Activated CD4-positive, alpha-beta T cell treated with anti-CD3 and anti-CD28 coated beads, Interleukin-2, amount 10 ng/mL, durations not matched to agents 24 days and 14 days (primary cell): Measurements from ENCODE around the gene HSDL2. TPM values are rescaled to one million over a fixed set of nuclear protein-coding genes. Genes with fewer than 3 reads are reported as not detected.
"Not testable (repeated sequence)": the region's sequence is repeated elsewhere in the genome, so short reads cannot be mapped to it uniquely, and the experiment has no call there.

Experiments used
- DNase-seq: peaks from one replicate; pipeline ENCODE4 v3.0.0; 2022
- H3K27ac Mint-ChIP-seq: one replicate; pipeline ENCODE4 v1.8.0; 2022; ENCODE audit warnings: mild to moderate bottlenecking, mixed read lengths
- H3K27me3 Mint-ChIP-seq: one replicate; pipeline ENCODE4 v1.8.0; 2022; ENCODE audit warnings: mixed read lengths
- H3K36me3 Mint-ChIP-seq: one replicate; pipeline ENCODE4 v1.8.0; 2022; ENCODE audit warnings: low read depth, mild to moderate bottlenecking, mixed read lengths
- H3K4me1 Mint-ChIP-seq: one replicate; pipeline ENCODE4 v1.8.0; 2021; ENCODE audit warnings: mixed read lengths
- H3K4me3 Mint-ChIP-seq: one replicate; pipeline ENCODE4 v1.8.0; 2022; ENCODE audit warnings: mild to moderate bottlenecking, moderate library complexity, mixed read lengths
- H3K9me3 Mint-ChIP-seq: one replicate; pipeline ENCODE4 v1.8.0; 2021; ENCODE audit warnings: mixed read lengths
- intact Hi-C: fragments of 100-400 bp; cut with micrococcal nuclease; formaldehyde crosslinking; loops from one replicate; pipeline ENCODE4 v1.15.1; 2023
- total RNA-seq: library from RNA; stranded (reverse); gene quantifications from 2 replicates; pipeline ENCODE4 v1.2.3, GENCODE V29; 2022

The HSDL2 gene
- total RNA-seq, 1 donor from 2014 or later = 14.1 TPM

DNA sequence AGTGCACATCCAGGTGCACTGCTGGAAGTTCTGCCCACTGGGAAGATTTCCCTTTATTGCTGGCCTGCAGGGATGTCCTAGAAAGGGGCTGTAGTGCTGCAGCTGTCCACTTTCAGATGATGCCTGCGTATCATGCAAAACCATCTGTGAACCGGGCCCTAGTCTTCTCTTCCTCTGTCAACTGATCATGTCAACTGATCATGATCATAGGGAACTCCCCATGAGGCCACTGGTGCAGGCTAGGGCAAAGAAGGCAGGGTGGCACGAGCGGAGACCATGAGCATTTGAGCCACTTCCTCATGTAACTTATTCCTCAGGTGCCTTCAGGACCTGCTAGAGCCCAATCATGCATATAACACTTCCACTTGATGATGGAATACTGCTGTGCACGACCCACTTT lies 4.5 kb upstream of the HSDL2 start:
- no peaks in the 10 kb centered on the region for H3K9me3 Mint-ChIP-seq
- H3K4me1 Mint-ChIP-seq = peaks cover 28% of the 10 kb centered on the region
- peaks cover 3% of the 10 kb centered on the region for H3K36me3 Mint-ChIP-seq
- H3K4me3 Mint-ChIP-seq = no peak overlapping the region
- H3K27me3 Mint-ChIP-seq = no peaks in the 10 kb centered on the region
- no peak overlapping the region for H3K27ac Mint-ChIP-seq
- no peak for DNase-seq
- intact Hi-C loops = loop anchor here (5.0 to 10.0 kb wide), 2 partner anchors 278 to 891 kb away; partner anchors contain the start of gene ECPAS

DNA sequence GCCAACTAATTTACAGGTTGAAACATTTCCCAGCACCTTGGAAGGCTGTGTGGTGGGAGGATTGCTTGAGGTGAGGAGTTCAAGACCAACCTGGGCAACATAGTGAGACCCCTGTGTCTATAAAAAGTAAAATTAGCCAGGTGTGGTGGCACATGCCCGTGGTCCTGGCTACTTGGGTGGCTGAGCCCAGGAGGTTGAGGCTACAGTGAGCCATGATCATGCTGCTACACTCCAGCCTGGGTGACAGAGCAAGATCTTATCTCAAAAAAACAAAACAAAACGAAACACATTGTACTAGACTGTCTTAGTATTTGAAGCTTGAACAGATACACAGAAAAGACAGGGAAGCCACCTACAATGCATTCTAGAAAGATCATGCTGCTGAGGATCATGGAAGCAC lies 2.8 kb upstream of the HSDL2 start:
- no peaks in the 10 kb centered on the region for H3K27me3 Mint-ChIP-seq
- H3K9me3 Mint-ChIP-seq = no peaks in the 10 kb centered on the region
- H3K36me3 Mint-ChIP-seq = peaks cover 3% of the 10 kb centered on the region
- H3K27ac Mint-ChIP-seq = peak overlapping the region; percentile 57
- peak; percentile 76 for DNase-seq
- H3K4me1 Mint-ChIP-seq = peaks cover 39% of the 10 kb centered on the region
- intact Hi-C loops = loop anchor here (1.0 to 10.0 kb wide), 3 partner anchors 280 to 892 kb away; partner anchors contain the start of genes DNAJC25 and ECPAS
- H3K4me3 Mint-ChIP-seq = peak overlapping the region; percentile 100

DNA sequence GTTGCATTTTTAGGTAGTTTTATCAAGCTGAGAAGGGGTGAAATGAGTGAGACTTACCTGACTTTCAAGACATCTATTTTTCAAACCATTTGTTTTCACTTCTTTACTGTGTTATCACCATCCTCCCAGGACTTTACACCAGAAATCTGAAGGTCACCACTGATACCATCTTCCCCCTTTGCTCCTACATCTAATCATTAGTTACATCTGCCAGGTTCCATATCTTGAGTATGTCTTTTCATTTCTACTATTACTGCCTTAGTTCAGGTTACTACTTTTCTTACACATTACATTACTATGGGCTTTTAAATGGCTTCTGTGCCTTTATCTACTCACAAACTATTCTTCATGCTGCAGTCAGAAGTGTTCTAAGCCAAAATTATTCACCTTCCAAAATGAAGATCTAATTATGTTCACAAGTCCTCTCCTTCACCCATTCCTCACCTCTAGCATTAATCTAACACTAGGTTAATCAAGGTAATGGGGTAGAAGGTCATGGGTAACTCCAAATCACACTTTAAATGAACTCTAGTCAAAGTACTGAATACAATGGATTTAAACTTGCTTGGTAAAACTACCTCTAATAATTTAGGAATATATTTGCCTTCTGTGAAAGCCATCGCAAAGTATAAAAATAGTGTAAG lies 2.1 kb upstream of the HSDL2 start:
- DNase-seq = no peak
- Mint-ChIP-seq H3K27ac (peak overlapping the region; percentile 39), H3K36me3 (peaks cover 3% of the 10 kb centered on the region), H3K4me1 (peaks cover 41% of the 10 kb centered on the region), H3K9me3 (no peaks in the 10 kb centered on the region), H3K27me3 (no peaks in the 10 kb centered on the region), H3K4me3 (peak overlapping the region; percentile 100)
- intact Hi-C loops = loop anchor here (1.0 to 10.0 kb wide), 4 partner anchors 281 to 893 kb away; partner anchors contain the start of genes DNAJC25, ECPAS, FKBP15 and SLC31A1

DNA sequence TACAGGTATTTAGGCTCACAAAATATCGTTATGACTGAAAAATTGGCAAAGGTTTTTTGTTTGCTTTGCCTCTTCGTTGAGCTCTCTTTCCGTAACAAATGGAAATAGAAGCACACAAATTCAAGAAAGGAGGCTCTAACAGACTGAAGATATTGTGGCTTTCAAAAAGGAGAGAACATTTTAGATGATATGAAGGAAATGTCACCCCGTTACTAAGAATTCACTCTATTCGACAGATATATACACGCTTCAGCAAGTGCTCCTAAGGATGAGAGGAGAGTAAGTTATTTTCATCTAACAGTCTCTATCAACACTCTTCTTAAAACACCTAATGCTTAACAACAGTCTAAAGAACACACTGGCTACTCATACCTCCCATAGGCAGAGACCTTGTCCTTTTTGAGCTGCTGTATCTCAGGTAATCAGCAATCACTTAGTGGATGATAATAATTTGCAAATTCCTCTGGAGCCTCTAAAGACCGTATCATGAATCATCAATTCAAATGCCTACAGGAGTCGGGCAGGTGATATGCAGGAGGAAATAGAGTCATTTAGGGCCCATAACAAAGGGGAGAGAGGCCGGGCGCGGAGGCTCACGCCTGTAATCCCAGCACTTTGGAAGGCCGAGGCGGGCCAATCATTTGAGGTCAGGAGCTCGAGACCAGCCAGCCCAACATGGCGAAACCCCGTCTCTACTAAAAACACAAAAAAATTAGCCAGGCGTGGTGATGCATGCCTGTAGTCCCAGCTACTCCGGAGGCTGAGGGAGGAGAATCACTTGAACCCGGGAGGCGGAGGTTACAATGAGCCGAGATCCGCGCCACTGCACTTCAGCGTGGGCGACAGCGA lies 1.4 kb upstream of the HSDL2 start:
- Mint-ChIP-seq H3K27me3 (no peaks in the 10 kb centered on the region), H3K9me3 (no peaks in the 10 kb centered on the region), H3K4me1 (peaks cover 42% of the 10 kb centered on the region), H3K4me3 (peak overlapping the region; percentile 100), H3K27ac (peak overlapping the region; percentile 100), H3K36me3 (peaks cover under 1% of the 10 kb centered on the region)
- DNase-seq = peak; percentile 75
- intact Hi-C loops = loop anchor here (1.0 to 10.0 kb wide), 6 partner anchors 45 to 894 kb away; partner anchors contain the start of genes ECPAS, FKBP15, INIP and PTBP3

DNA sequence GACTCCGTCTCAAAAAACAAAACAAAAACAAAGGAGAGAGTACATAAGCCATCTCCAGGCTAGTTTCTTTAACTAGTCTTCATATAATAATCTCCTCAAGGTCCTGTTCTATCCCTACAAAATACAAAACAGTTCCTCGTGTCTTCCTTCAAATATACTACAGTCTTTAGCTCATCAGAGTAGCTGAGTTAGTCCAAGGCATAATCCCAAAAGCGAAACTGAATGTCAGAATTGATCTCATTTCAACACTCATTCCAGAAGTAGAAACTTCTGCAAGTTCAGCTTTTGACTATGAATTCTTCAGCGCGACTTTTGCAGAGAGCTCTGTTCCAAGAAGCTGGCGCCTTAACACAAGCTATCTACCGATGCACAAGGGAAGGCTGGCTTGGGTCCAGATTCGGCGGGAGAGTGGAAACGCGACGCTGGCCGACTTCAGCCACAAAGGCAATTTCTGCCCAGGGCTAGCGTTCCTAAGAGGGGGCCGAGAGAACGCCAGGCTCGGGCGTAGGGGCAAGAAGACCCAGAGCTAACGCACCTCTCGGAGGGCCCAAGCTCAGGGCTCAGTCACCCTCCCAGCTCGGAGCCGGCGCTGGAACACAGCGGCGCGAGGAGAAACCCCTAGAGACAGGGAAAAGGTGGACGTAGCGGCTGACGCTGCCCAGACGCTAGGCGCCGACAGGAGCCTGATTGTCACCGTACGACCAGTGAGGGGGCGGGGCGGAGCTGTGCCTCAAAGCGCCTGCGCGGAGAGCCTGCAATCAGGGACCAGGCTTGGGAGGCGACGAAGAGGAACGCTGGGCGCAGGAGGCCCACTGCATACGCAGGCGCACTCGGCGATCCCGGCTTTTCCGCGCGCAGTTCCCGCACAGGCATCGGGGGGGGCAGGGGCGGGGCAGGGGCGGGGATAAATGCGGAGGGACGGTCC lies 469 bp upstream of the HSDL2 start:
- intact Hi-C loops = loop anchor here (1.0 to 10.0 kb wide), 8 partner anchors 46 to 895 kb away; partner anchors contain the start of genes ECPAS, FKBP15, INIP and PTBP3
- Mint-ChIP-seq H3K9me3 (no peaks in the 10 kb centered on the region), H3K27me3 (no peaks in the 10 kb centered on the region), H3K36me3 (no peaks in the 10 kb centered on the region), H3K27ac (peak overlapping the region; percentile 100), H3K4me3 (peak overlapping the region; percentile 100), H3K4me1 (peaks cover 42% of the 10 kb centered on the region)
- DNase-seq = peak; percentile 100

DNA sequence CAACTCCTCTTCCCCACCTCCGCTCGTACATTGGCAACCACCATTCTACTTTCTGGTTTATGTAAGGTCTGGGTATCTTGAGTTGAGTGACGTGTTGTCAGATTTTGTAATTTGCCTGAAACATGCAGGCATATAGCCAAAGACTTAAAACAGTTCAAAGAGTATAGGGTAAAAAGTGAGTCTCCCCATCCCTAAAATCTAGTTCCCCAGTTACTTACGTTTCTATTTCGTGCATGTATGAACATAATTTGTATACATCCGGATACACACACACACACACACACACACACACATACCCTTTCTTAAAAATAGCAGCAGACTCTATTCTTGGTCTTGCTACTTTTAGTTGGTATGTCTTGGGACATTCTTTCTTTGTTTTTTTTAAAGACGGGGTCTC lies 915 bp downstream of the HSDL2 start:
- Mint-ChIP-seq H3K27me3 (no peaks in the 10 kb centered on the region), H3K4me1 (peaks cover 42% of the 10 kb centered on the region), H3K9me3 (no peaks in the 10 kb centered on the region), H3K27ac (peak overlapping the region; percentile 100), H3K36me3 (no peaks in the 10 kb centered on the region), H3K4me3 (peak overlapping the region; percentile 100)
- DNase-seq = peak; percentile 68
- intact Hi-C loops = loop anchor here (1.0 kb wide), 2 partner anchors 106 to 485 kb away; partner anchors contain the start of gene UGCG

DNA sequence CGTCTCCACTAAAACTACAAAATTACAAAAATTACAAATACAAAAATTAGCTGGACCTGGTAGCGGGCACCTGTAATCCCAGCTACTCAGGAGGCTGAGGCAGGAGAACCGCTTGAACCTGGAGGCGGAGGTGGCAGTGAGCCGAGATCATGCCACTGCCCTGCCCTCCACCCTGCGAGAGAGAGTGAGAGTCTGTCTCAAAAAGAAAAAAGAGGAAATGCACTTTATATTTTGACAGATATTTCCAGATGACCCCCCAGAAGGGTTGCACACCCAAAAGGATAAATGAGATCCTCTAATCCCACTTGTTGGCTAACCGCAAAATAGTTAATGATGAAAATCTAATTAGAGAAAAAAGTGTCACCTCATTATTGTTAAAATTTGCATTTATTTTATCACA lies 2.2 kb downstream of the HSDL2 start:
- no peaks in the 10 kb centered on the region for H3K36me3 Mint-ChIP-seq
- no peak overlapping the region for H3K4me3 Mint-ChIP-seq
- peaks cover 42% of the 10 kb centered on the region for H3K4me1 Mint-ChIP-seq
- H3K27me3 Mint-ChIP-seq = no peaks in the 10 kb centered on the region
- no peaks in the 10 kb centered on the region for H3K9me3 Mint-ChIP-seq
- H3K27ac Mint-ChIP-seq = no peak overlapping the region
- DNase-seq = no peak
- intact Hi-C loops = no loop called here

DNA sequence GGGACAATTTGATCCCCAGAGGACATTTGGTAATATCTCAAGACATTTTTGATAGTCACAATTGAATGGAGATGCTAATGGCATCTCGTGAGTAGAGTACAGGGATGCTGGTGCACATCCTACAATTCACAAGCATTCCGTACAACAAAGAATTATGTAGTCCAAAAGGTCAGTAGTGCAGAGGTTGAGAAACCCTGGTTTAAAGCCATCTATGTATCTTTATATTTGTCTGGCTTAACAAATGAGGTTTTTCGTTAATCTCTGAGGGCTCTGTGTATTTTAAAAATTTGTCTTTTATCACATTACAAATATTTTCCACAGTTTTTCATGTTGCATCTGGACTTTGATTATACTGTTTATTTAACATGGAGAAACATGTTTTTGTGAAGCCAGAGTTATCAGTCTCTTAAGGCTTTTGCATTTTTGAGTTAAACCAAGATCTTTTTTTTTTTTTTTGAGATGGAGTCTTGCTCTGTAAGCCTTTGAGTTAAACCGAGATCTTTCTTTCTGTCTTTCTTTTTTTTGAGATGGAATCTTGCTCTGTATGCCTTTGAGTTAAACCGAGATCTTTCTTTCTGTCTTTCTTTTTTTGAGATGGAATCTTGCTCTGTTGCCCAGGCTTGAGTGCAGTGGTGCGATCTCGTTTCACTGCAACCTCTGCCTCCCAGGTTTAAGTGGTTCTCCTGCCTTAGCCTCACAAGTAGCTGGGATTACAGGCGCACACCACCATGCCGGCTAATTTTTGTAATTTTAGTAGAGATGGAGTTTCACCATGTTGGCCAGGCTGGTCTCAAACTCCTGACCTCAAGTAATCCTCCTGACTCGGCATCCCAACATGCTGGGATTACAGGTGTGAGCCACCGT lies 2.8 kb downstream of the HSDL2 start:
- H3K4me1 Mint-ChIP-seq = peaks cover 35% of the 10 kb centered on the region
- intact Hi-C loops = no loop called here

DNA sequence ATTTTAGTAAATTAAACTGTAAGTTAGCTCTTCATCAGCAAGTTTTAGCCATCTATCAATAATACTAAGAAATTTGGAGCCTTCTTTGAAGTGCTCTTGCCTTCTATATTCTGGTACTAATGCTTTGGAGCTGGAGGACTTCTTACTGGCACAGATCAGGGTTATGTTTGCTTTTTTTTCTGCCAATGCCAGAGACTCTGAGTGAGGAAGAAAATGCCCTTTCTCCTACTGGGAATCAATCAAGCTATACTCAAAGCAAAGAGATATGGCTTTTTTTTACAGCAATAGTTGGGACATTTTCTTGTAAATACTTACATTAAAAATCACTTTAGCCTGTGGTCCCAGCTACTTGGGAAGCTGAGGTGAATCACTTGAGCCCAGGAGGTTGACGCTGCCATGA lies 4.3 kb downstream of the HSDL2 start:
- Mint-ChIP-seq H3K4me3 (no peak overlapping the region), H3K9me3 (no peaks in the 10 kb centered on the region), H3K27ac (no peak overlapping the region), H3K36me3 (peaks cover 4% of the 10 kb centered on the region), H3K27me3 (no peaks in the 10 kb centered on the region), H3K4me1 (peaks cover 23% of the 10 kb centered on the region)
- no peak for DNase-seq
- intact Hi-C loops = no loop called here

More for the DNA sequence above, 2.8 kb downstream of the HSDL2 start:
- Mint-ChIP-seq H3K4me3 (no peak overlapping the region), H3K27me3 (no peaks in the 10 kb centered on the region), H3K36me3 (peaks cover 3% of the 10 kb centered on the region), H3K9me3 (no peaks in the 10 kb centered on the region), H3K27ac (no peak overlapping the region)
- DNase-seq = no peak

DNA sequence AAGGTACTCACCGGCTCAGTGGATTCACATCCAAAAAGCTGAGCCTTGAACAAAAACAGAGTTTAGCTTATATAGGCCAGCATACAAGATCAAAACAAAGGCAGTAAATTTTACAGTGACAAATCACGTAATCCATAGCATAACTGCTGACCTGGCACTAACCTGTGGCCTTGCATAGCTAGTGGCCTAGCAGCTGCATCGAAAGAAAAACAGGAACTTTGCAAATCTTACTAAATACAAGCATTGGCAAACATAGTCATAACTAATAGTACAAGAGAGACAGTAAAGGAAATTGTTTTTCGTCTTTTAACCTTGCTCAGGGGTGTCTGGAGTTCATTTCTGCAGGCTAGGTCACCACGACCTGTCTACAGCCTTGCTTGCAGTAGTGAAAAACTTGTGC lies 4.8 kb downstream of the HSDL2 start:
- no peak overlapping the region for H3K4me3 Mint-ChIP-seq
- peaks cover 21% of the 10 kb centered on the region for H3K4me1 Mint-ChIP-seq
- intact Hi-C loops = no loop called here

DNA sequence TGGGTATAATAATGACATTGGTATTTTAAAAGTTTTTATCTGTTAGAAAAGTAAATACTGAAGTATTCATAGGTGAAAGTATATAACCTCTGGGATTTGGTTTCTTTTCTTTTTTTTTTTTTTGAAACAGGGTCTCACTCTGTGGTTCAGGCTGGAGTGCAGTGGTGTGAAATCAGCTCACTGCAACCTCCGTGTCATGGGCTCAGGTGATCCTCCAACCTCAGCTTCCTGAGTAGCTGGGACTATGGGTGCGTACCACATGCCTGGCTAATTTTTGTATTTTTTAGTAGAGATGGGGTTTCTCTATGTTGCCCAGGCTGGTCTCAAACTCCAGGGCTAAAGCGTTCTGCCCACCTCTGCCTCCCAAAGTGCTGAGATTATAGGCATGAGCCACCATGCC lies 7.2 kb downstream of the HSDL2 start:
- Mint-ChIP-seq H3K27me3 (no peaks in the 10 kb centered on the region), H3K4me1 (peaks cover 10% of the 10 kb centered on the region), H3K36me3 (peaks cover 4% of the 10 kb centered on the region), H3K9me3 (no peaks in the 10 kb centered on the region), H3K27ac (no peak overlapping the region), H3K4me3 (no peak overlapping the region)
- intact Hi-C loops = no loop called here
- DNase-seq = no peak

More for the DNA sequence above, 4.8 kb downstream of the HSDL2 start:
- Mint-ChIP-seq H3K27ac (no peak overlapping the region), H3K27me3 (no peaks in the 10 kb centered on the region), H3K36me3 (peaks cover 4% of the 10 kb centered on the region), H3K9me3 (no peaks in the 10 kb centered on the region)
- DNase-seq = no peak

DNA sequence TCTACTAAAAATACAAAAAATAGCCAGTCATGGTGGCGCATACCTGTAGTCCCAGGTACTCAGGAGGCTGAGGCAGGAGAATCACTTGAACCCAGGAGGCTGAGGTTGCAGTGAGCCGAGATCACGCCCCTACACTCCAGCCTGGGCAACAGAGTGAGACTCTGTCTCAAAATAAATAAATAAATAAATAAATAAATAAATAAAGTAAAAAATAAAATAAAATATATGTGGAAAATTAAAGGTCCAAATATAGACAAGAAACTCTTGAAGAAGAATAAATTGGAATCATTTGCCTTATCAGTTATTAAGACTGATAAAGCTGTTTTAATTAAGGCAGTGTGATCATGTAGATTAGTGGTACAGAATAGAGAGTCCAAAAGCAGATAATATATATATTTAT lies 10.0 kb downstream of the HSDL2 start:
- H3K9me3 Mint-ChIP-seq, H3K27ac Mint-ChIP-seq, intact Hi-C loops, DNase-seq, H3K4me3 Mint-ChIP-seq, H3K27me3 Mint-ChIP-seq, H3K4me1 Mint-ChIP-seq: not testable (repeated sequence)
- peaks cover 11% of the 10 kb centered on the region for H3K36me3 Mint-ChIP-seq
